Liver (tissue), 9 donors: ENCODE measurements around the gene OR2A7. TPM values are rescaled to one million over a fixed set of nuclear protein-coding genes. Genes with fewer than 3 reads are reported as not detected.
"Not testable (repeated sequence)": the region's sequence is repeated elsewhere in the genome, so short reads cannot be mapped to it uniquely, and the experiment has no call there.

Experiments
- DNase-seq: peaks from one replicate; pipeline ENCODE4 v3.0.0-alpha.2; 2017; ENCODE audit warnings: low spot score
- H3K27ac ChIP-seq, 2 donors: one replicate each; pipeline ENCODE4 v1.7.0; 2013; ENCODE audit warnings: inconsistent platforms in 2 of 2, low read length in 2 of 2, control low read depth in 1 of 2, low read depth in 1 of 2, mild to moderate bottlenecking in 1 of 2
- H3K27me3 ChIP-seq, 4 donors: one replicate each; pipeline versions ENCODE4 v1.6.1 to v1.7.0; 2013; ENCODE audit warnings: low read length in 3 of 4, inconsistent platforms in 1 of 4, mild to moderate bottlenecking in 1 of 4, moderate library complexity in 1 of 4; ENCODE audit not compliant: control insufficient read depth in 4 of 4, insufficient read depth in 4 of 4
- H3K36me3 ChIP-seq, 4 donors: one replicate each; pipeline versions ENCODE4 v1.6.1 to v1.7.0; 2013; ENCODE audit warnings: low read length in 3 of 4, mild to moderate bottlenecking in 3 of 4, low read depth in 1 of 4, moderate library complexity in 1 of 4; ENCODE audit not compliant: control insufficient read depth in 4 of 4, insufficient read depth in 3 of 4
- H3K4me1 ChIP-seq, 4 donors: one replicate each; pipeline versions ENCODE4 v1.6.1 to v1.7.0; 2013; ENCODE audit warnings: low read length in 3 of 4, mild to moderate bottlenecking in 3 of 4, moderate library complexity in 1 of 4; ENCODE audit not compliant: control insufficient read depth in 4 of 4, insufficient read depth in 4 of 4
- H3K4me3 ChIP-seq, 3 donors: one replicate each; pipeline versions ENCODE4 v1.6.1 to v1.7.0; 2013; ENCODE audit warnings: low read length in 3 of 3, control low read depth in 1 of 3, low read depth in 1 of 3, mild to moderate bottlenecking in 1 of 3
- H3K9ac ChIP-seq, 2 donors: one replicate each; pipeline ENCODE4 v1.7.0; 2013; ENCODE audit warnings: low read length in 2 of 2, mild to moderate bottlenecking in 2 of 2, moderate library complexity in 2 of 2, control low read depth in 1 of 2, low read depth in 1 of 2
- H3K9me3 ChIP-seq, 4 donors: one replicate each; pipeline versions ENCODE4 v1.6.1 to v1.7.0; 2013; ENCODE audit warnings: low read length in 3 of 4; ENCODE audit not compliant: control insufficient read depth in 4 of 4
- ATF3 ChIP-seq: IDR thresholded peaks from 2 replicates; pipeline ENCODE4 v1.6.1; 2016; ENCODE audit warnings: antibody characterized with exemption
- EGR1 ChIP-seq, 2 donors: IDR thresholded peaks; 2 replicates each; pipeline ENCODE4 v1.6.1; 2016 to 2018; ENCODE audit warnings: antibody characterized with exemption in 2 of 2, low read depth in 2 of 2
- FOXA2 ChIP-seq: IDR thresholded peaks from 2 replicates; pipeline ENCODE4 v1.6.1; 2016; ENCODE audit warnings: antibody characterized with exemption
- GABPA ChIP-seq, 2 donors: IDR thresholded peaks in 1 of 2; conservative IDR thresholded peaks in 1 of 2; 2 replicates each; pipeline ENCODE4 v1.6.1; 2016; ENCODE audit warnings: antibody characterized with exemption in 2 of 2, mild to moderate bottlenecking in 1 of 2, moderate library complexity in 1 of 2
- HNF4A ChIP-seq, 2 donors: conservative IDR thresholded peaks; 2 replicates each; pipeline ENCODE4 v1.6.1; 2016; ENCODE audit warnings: antibody characterized with exemption in 2 of 2, mild to moderate bottlenecking in 2 of 2
- HNF4G ChIP-seq: IDR thresholded peaks from 2 replicates; pipeline ENCODE4 v1.6.1; 2016; ENCODE audit warnings: antibody characterized with exemption
- MAX ChIP-seq: IDR thresholded peaks from 2 replicates; pipeline ENCODE4 v1.6.1; 2016; ENCODE audit warnings: antibody characterized with exemption
- NR2F2 ChIP-seq: IDR thresholded peaks from 2 replicates; pipeline ENCODE4 v1.6.1; 2016; ENCODE audit warnings: antibody characterized with exemption
- RAD21 ChIP-seq, 2 donors: IDR thresholded peaks; 2 replicates each; pipeline ENCODE4 v1.6.1; 2016; ENCODE audit warnings: antibody characterized with exemption in 2 of 2, mild to moderate bottlenecking in 2 of 2
- RXRA ChIP-seq, 2 donors: IDR thresholded peaks; 2 replicates each; pipeline ENCODE4 v1.6.1; 2017 to 2018; ENCODE audit warnings: antibody characterized with exemption in 2 of 2, mild to moderate bottlenecking in 1 of 2
- SP1 ChIP-seq: IDR thresholded peaks from 2 replicates; pipeline ENCODE4 v1.6.1; 2018; ENCODE audit warnings: antibody characterized with exemption, mild to moderate bottlenecking
- TAF1 ChIP-seq: conservative IDR thresholded peaks from 2 replicates; pipeline ENCODE4 v1.6.1; 2016; ENCODE audit warnings: antibody characterized with exemption, mild to moderate bottlenecking
- YY1 ChIP-seq: IDR thresholded peaks from 2 replicates; pipeline ENCODE4 v1.6.1; 2016; ENCODE audit warnings: antibody characterized with exemption, mild to moderate bottlenecking
- WGBS: extraction: QIAGEN DNeasy Blood & Tissue Kit; methylation state at CpG from one replicate; pipeline ENCODE4 v1.1.7; 2013; 5-methylcytosine and 5-hydroxymethylcytosine counted together
- polyA plus RNA-seq, 2 donors: library from polyadenylated mRNA; stranded (reverse) in 1 of 2; unstranded in 1 of 2; fragments of 200-250 nt in 1 of 2; fragments of >200 nt in 1 of 2; fragmentation: Nextera tagmentation in 1 of 2; extraction: Ambion mirVana in 1 of 2; gene quantifications; one replicate each; pipeline versions ENCODE4 v1.2.1 to v1.2.3, GENCODE V29; 2013 to 2015
- total RNA-seq, 2 donors: library from RNA; depleted of rRNA; stranded (reverse); fragments of >200 nt; gene quantifications; one replicate each; pipeline ENCODE4 v1.2.3, GENCODE V29; 2014
- TF ChIP-seq, protein P1 (sequence below): IDR thresholded peaks from 2 replicates; pipeline ENCODE4 v1.6.1; 2016; ENCODE audit warnings: antibody characterized with exemption, mild to moderate bottlenecking
- TF ChIP-seq, protein P2 (sequence below): IDR thresholded peaks from 2 replicates; pipeline ENCODE4 v1.6.1; 2016; ENCODE audit warnings: antibody characterized with exemption
- donor health status: healthy.
- donor health status: healthy.
- donor health status: healthy.
- donor health status: healthy.
- donor health status: healthy.

Gene OR2A7
- total and polyA plus RNA-seq, 4 donors, result 1.1 to 1.6 (median 1.5) TPM

- H3K4me3 ChIP-seq, H3K4me1 ChIP-seq, H3K27me3 ChIP-seq, H3K27ac ChIP-seq, DNase-seq, H3K36me3 ChIP-seq, H3K9me3 ChIP-seq, H3K9ac ChIP-seq: not testable (repeated sequence)
- no CpG with 5 or more reads among the region's 19 CpGs for WGBS
Observed at GRCh38 chr7:144269188-144269587, 4.6 kb upstream of the OR2A7 start, which contains the start of gene CTAGE8. CTAGE8 (minus strand) TSS chr7:144269288; CDS start chr7:144269250, 38 bp downstream.

- not testable (repeated sequence) for H3K9ac ChIP-seq, H3K27ac ChIP-seq, H3K4me3 ChIP-seq, DNase-seq, H3K9me3 ChIP-seq, H3K4me1 ChIP-seq, H3K27me3 ChIP-seq, H3K36me3 ChIP-seq
- no CpG with 5 or more reads among the region's 2 CpGs for WGBS
Observed at GRCh38 chr7:144262128-144262527, 2.5 kb downstream of the OR2A7 start.

DNA sequence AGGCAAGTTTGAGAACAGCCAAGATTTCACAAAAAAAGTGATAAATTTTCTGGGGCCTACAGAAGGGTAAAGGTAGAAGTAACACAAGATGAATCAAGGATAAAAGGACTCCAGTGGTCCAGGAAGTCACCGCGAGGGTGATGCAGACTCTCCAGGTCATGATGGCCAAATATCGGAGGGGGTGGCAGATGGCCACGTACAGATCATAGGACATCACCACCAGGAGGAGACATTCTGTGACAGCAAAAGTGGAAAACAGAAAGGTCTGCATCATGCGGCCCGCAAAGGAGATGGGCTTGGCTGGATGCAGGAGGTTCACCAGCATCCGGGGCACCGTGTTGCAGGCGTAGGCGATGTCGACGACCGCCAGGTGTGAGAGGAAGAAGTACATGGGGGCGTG, 5.5 kb downstream of the OR2A7 start:
- H3K9ac ChIP-seq, DNase-seq, H3K36me3 ChIP-seq, H3K4me1 ChIP-seq, H3K9me3 ChIP-seq, H3K27ac ChIP-seq, H3K27me3 ChIP-seq, H3K4me3 ChIP-seq: not testable (repeated sequence)
- no CpG with 5 or more reads among the region's 14 CpGs for WGBS

DNA sequence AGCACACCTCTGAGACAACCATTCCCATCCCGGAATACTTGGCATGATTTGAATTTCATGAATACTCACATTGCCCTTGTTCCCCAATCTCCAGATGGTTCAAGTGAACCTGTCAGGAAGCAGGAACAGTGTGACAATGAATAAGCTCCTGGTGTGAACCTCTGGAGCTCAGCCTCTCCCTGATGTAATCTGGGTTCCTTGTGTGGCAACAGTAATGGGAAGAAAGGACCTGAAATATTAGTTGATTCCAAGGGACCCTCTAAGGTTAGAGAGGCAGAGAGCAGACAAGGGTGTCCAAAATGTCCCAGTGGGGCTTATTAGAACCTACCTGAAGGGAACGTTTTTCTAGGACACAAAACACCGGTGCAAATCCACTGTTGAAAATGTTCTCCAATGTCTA, 8.5 kb downstream of the OR2A7 start:
- no peak overlapping the region for H3K27ac ChIP-seq
- no peaks in the 10 kb centered on the region for H3K27me3 ChIP-seq
- DNase-seq, result peak; percentile 32
- no peaks in the 10 kb centered on the region for H3K36me3 ChIP-seq
- H3K9ac ChIP-seq, result no peak overlapping the region
- no peaks in the 10 kb centered on the region for H3K4me1 ChIP-seq
- 69% methylated on average over 3 of the region's 3 CpGs for WGBS
- H3K4me3 ChIP-seq, result no peak overlapping the region
- H3K9me3 ChIP-seq, result no peaks in the 10 kb centered on the region
- no peak for TF ChIP-seq HNF4G
- no peak for TF ChIP-seq SP1
- no peak for TF ChIP-seq FOXA2
- TF ChIP-seq, protein P1, sequence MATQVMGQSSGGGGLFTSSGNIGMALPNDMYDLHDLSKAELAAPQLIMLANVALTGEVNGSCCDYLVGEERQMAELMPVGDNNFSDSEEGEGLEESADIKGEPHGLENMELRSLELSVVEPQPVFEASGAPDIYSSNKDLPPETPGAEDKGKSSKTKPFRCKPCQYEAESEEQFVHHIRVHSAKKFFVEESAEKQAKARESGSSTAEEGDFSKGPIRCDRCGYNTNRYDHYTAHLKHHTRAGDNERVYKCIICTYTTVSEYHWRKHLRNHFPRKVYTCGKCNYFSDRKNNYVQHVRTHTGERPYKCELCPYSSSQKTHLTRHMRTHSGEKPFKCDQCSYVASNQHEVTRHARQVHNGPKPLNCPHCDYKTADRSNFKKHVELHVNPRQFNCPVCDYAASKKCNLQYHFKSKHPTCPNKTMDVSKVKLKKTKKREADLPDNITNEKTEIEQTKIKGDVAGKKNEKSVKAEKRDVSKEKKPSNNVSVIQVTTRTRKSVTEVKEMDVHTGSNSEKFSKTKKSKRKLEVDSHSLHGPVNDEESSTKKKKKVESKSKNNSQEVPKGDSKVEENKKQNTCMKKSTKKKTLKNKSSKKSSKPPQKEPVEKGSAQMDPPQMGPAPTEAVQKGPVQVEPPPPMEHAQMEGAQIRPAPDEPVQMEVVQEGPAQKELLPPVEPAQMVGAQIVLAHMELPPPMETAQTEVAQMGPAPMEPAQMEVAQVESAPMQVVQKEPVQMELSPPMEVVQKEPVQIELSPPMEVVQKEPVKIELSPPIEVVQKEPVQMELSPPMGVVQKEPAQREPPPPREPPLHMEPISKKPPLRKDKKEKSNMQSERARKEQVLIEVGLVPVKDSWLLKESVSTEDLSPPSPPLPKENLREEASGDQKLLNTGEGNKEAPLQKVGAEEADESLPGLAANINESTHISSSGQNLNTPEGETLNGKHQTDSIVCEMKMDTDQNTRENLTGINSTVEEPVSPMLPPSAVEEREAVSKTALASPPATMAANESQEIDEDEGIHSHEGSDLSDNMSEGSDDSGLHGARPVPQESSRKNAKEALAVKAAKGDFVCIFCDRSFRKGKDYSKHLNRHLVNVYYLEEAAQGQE, result no peak
- TF ChIP-seq NR2F2, result no peak
- TF ChIP-seq YY1, result no peak

- peak; percentile 33 for DNase-seq
- Histone ChIP-seq H3K27me3 (no peaks in the 10 kb centered on the region), H3K9me3 (no peaks in the 10 kb centered on the region), H3K4me1 (no peaks in the 10 kb centered on the region), H3K4me3 (no peak overlapping the region), H3K9ac (no peak overlapping the region), H3K36me3 (no peaks in the 10 kb centered on the region), H3K27ac (no peak overlapping the region)
- 86% methylated on average over 5 of the region's 5 CpGs for WGBS
- TF ChIP-seq HNF4A (conservative IDR thresholded peaks at IDR 0.05) (no peak), ATF3 (no peak), NR2F2 (no peak), YY1 (no peak), EGR1 (IDR thresholded peaks at IDR 0.05; ENCODE audit: low read depth in 2 of 2) (no peak), GABPA (IDR thresholded peaks at IDR 0.05 in 1 of 2, conservative IDR thresholded peaks at IDR 0.05 in 1 of 2) (no peak), MAX (no peak), RXRA (IDR thresholded peaks at IDR 0.05) (no peak), HNF4G (no peak), RAD21 (IDR thresholded peaks at IDR 0.05) (no peak), FOXA2 (no peak), TAF1 (no peak)
- TF ChIP-seq, protein P2, sequence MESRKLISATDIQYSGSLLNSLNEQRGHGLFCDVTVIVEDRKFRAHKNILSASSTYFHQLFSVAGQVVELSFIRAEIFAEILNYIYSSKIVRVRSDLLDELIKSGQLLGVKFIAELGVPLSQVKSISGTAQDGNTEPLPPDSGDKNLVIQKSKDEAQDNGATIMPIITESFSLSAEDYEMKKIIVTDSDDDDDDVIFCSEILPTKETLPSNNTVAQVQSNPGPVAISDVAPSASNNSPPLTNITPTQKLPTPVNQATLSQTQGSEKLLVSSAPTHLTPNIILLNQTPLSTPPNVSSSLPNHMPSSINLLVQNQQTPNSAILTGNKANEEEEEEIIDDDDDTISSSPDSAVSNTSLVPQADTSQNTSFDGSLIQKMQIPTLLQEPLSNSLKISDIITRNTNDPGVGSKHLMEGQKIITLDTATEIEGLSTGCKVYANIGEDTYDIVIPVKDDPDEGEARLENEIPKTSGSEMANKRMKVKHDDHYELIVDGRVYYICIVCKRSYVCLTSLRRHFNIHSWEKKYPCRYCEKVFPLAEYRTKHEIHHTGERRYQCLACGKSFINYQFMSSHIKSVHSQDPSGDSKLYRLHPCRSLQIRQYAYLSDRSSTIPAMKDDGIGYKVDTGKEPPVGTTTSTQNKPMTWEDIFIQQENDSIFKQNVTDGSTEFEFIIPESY, result no peak
Observed at GRCh38 chr7:144255471-144255897, 9.1 kb downstream of the OR2A7 start.
